Prostate gland (tissue), 2 donors: Measurements from ENCODE around the gene COX7A2. TPM values are rescaled to one million over a fixed set of nuclear protein-coding genes. Genes with fewer than 3 reads are reported as not detected.

Experiments
- DNase-seq: peaks from one replicate; pipeline ENCODE4 v3.0.0-alpha.2; 2019; ENCODE audit warnings: low spot score
- H3K27ac ChIP-seq, 2 donors: fragments of 200-600 bp; sonication (generic); 2 replicates each; pipeline ENCODE4 v1.5.1; 2017 to 2019
- H3K27me3 ChIP-seq: fragments of 200-600 bp; sonication (generic); replicated peaks from 2 replicates; pipeline ENCODE4 v1.5.1; 2019; ENCODE audit not compliant: insufficient read depth
- H3K36me3 ChIP-seq, 2 donors: fragments of 200-600 bp; sonication (generic); 1 replicate in 1 of 2; 2 replicates in 1 of 2; pipeline versions ENCODE4 v1.5.1 to v1.8.1; 2017 to 2019
- H3K4me1 ChIP-seq: fragments of 200-600 bp; sonication (generic); replicated peaks from 2 replicates; pipeline ENCODE4 v1.5.1; 2019
- H3K4me3 ChIP-seq, 2 donors: fragments of 200-600 bp; sonication (generic); 2 replicates each; pipeline ENCODE4 v1.5.1; 2017 to 2019
- H3K9me3 ChIP-seq: fragments of 200-600 bp; sonication (generic); 2 replicates; pipeline ENCODE4 v1.5.1; 2017
- CTCF ChIP-seq, 4 experiments: fragments of 200-600 bp in 2 of 4; fragments of 450-650 bp in 2 of 4; sonication (generic) in 2 of 4; IDR thresholded peaks; 1 replicate in 3 of 4; 2 replicates in 1 of 4; pipeline ENCODE4 v1.5.1; 2016 to 2019; ENCODE audit warnings: antibody characterized with exemption in 4 of 4, mild to moderate bottlenecking in 2 of 4, moderate library complexity in 2 of 4
- POLR2A ChIP-seq: fragments of 450-650 bp; IDR thresholded peaks from one replicate; pipeline ENCODE4 v1.6.1; 2016; ENCODE audit warnings: antibody characterized with exemption, mild to moderate bottlenecking
- POLR2AphosphoS5 ChIP-seq: sonication (generic); formaldehyde crosslinking; IDR thresholded peaks from one replicate; pipeline ENCODE4 v1.6.1; 2017; ENCODE audit warnings: antibody characterized with exemption
- WGBS: methylation state at CpG from one replicate; pipeline ENCODE4 v1.1.5; 2018; 5-methylcytosine and 5-hydroxymethylcytosine counted together
- intact Hi-C: fragments of 100-400 bp; cut with DNase I; formaldehyde crosslinking; loops from one replicate; pipeline ENCODE4 v1.14.2; 2022
- total RNA-seq, 2 donors: library from RNA; depleted of rRNA; stranded (reverse); fragments of >200 nt; gene quantifications; one replicate each; pipeline ENCODE4 v1.1.0, GENCODE V29; 2016

The COX7A2 gene
- total RNA-seq, 2 donors from 2014 or later, result 136 to 724 TPM

- Histone ChIP-seq H3K36me3 (no peaks in the 10 kb centered on the region), H3K27ac (no peak overlapping the region), H3K4me3 (no peak overlapping the region), H3K4me1 (no peaks in the 10 kb centered on the region), H3K9me3 (no peaks in the 10 kb centered on the region), H3K27me3 (no peaks in the 10 kb centered on the region)
- TF ChIP-seq POLR2A, result no peak
- no peak for TF ChIP-seq CTCF (IDR thresholded peaks at IDR 0.05)
- no peak for TF ChIP-seq POLR2AphosphoS5
- intact Hi-C loops, result loop anchor here (5.0 kb wide), 1 partner anchor 258 kb away; no protein-coding TSS in a partner anchor
- no peak for DNase-seq
- WGBS, result 92% methylated on average over 4 of the region's 4 CpGs
Measured at GRCh38 chr6:75268988-75269354, 25.4 kb upstream of the COX7A2 start.

- Histone ChIP-seq H3K4me3 (no peak overlapping the region), H3K27ac (no peak overlapping the region), H3K4me1 (no peaks in the 10 kb centered on the region), H3K27me3 (no peaks in the 10 kb centered on the region), H3K9me3 (no peaks in the 10 kb centered on the region), H3K36me3 (no peaks in the 10 kb centered on the region)
- no peak for DNase-seq
- WGBS, result 76% methylated on average over 5 of the region's 5 CpGs
- intact Hi-C loops, result loop anchor here (5.0 kb wide), 1 partner anchor 259 kb away; no protein-coding TSS in a partner anchor
- TF ChIP-seq POLR2A (no peak), CTCF (IDR thresholded peaks at IDR 0.05) (no peak), POLR2AphosphoS5 (no peak)
Measured at GRCh38 chr6:75268121-75268987, 24.8 kb upstream of the COX7A2 start.

DNA sequence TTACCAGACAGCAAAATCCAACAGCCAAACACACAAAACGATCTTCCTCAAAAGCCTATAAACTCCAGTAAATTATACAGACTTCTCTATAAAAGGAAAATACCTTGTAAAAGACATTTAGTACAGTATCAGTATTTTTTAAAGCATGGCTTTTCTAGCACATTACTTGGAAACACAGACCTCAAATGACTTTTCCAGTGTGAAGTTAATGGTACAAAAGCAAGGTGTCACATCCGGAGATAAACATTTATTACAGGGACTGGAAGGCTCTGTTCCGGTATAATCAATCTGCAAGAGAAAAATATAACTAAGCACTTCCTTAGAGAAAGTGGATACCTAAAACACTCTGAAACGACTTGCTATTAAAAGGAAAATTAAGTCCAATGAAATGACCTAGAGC, 23.9 kb upstream of the COX7A2 start:
- Histone ChIP-seq H3K27ac (no peak overlapping the region), H3K27me3 (no peaks in the 10 kb centered on the region), H3K4me1 (no peaks in the 10 kb centered on the region), H3K4me3 (no peak overlapping the region), H3K36me3 (no peaks in the 10 kb centered on the region), H3K9me3 (no peaks in the 10 kb centered on the region)
- DNase-seq, result no peak
- no peak for TF ChIP-seq POLR2AphosphoS5
- no peak for TF ChIP-seq CTCF (IDR thresholded peaks at IDR 0.05)
- no peak for TF ChIP-seq POLR2A
- intact Hi-C loops, result loop anchor here (5.0 kb wide), 1 partner anchor 260 kb away; no protein-coding TSS in a partner anchor
- 7% methylated on average over 4 of the region's 4 CpGs for WGBS

DNA sequence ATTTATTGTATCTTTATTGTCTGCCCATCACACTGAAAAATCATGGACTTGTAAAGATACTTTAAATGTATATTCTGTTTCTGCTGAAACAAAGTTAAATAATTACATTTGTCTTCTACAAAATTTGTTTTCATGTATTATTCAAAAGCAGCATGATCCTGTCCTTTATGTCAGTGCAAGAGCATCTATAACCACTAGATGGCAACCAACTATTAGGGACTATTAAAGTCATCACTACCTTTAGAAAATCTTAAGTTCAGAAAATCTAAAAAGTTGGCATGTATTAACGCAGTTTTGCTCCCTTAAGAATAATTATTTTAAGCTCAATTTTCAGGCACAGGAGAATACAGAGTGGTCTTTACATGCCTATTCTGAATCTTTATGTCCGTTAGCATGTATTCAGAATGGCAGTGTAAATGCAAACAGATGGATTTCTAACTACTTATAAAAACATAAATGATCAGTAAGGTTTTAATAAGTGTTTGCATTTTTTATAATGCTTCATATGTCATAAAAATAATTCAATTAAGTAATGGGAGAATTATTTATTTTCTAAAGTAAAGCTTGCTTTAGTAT, 23.2 kb upstream of the COX7A2 start:
- Histone ChIP-seq H3K4me3 (no peak overlapping the region), H3K36me3 (no peaks in the 10 kb centered on the region), H3K4me1 (no peaks in the 10 kb centered on the region), H3K9me3 (no peaks in the 10 kb centered on the region), H3K27me3 (no peaks in the 10 kb centered on the region), H3K27ac (no peak overlapping the region)
- intact Hi-C loops, result loop anchor here (5.0 kb wide), 1 partner anchor 260 kb away; no protein-coding TSS in a partner anchor
- TF ChIP-seq CTCF (IDR thresholded peaks at IDR 0.05) (peak; percentile 30 to 80 (median 67)), POLR2AphosphoS5 (no peak)
- DNase-seq, result no peak
- 53% methylated on average over 2 of the region's 2 CpGs for WGBS

GRCh38 chr6:75263401-75263750, 19.8 kb upstream of the COX7A2 start:
- H3K27ac ChIP-seq, result no peak overlapping the region
- TF ChIP-seq POLR2AphosphoS5 (no peak), CTCF (IDR thresholded peaks at IDR 0.05) (no peak), POLR2A (no peak)
- H3K9me3 ChIP-seq, result no peaks in the 10 kb centered on the region
- no peak for DNase-seq
- H3K36me3 ChIP-seq, result no peaks in the 10 kb centered on the region
- H3K4me1 ChIP-seq, result no peaks in the 10 kb centered on the region
- no peaks in the 10 kb centered on the region for H3K27me3 ChIP-seq
- intact Hi-C loops, result no loop called here
- no peak overlapping the region for H3K4me3 ChIP-seq
